ENCODE measurements around the gene RANBP9.

The RANBP9 gene

DNA sequence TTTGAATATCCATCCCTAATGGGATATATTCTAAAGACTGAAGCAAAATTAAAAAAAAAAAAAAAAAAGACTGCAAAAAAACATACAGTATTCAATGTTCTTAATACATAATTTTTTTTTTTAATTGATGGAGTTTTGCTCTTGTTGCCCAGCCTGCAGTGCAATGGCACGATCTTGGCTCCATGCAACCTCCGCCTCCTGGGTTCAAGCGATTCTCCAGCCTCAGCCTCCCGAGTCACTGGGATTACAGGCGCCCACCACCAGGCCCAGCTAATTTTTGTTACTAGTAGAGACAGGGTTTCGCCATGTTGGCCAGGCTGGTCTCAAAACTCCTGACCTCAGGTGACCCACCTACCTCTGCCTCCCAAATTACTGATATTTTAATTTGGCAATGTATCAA, 29.3 kb downstream of the RANBP9 start:
- peaks cover 25% of the 10 kb centered on the region for H3K4me1 ChIP-seq (ENCODE audit: low read depth, poor library complexity, severe bottlenecking)
- no peak overlapping the region for H3K4me2 ChIP-seq
- peaks cover 6% of the 10 kb centered on the region; the same call in 1 of the 2 replicates for H4K20me1 ChIP-seq (ENCODE audit: insufficient read depth)
- peaks cover 84% of the 10 kb centered on the region for H3K79me2 ChIP-seq (ENCODE audit: insufficient read depth, low read depth)
- no peak overlapping the region for H3K27ac ChIP-seq
- no peak overlapping the region for H3K4me3 ChIP-seq (IDR thresholded peaks at IDR 0.05; ENCODE audit: insufficient read depth, low read depth, low read length)
- no peaks in the 10 kb centered on the region for H3K36me3 ChIP-seq (ENCODE audit: insufficient read depth)
- H3K27me3 ChIP-seq (ENCODE audit: insufficient read depth, low read depth), result no peaks in the 10 kb centered on the region
- TF ChIP-seq CTCF (conservative IDR thresholded peaks at IDR 0.05; ENCODE audit: low read depth, low read length), result no peak
- H2AFZ ChIP-seq (ENCODE audit: low read depth), result no peak overlapping the region
- no peak overlapping the region for H3K9ac ChIP-seq

DNA sequence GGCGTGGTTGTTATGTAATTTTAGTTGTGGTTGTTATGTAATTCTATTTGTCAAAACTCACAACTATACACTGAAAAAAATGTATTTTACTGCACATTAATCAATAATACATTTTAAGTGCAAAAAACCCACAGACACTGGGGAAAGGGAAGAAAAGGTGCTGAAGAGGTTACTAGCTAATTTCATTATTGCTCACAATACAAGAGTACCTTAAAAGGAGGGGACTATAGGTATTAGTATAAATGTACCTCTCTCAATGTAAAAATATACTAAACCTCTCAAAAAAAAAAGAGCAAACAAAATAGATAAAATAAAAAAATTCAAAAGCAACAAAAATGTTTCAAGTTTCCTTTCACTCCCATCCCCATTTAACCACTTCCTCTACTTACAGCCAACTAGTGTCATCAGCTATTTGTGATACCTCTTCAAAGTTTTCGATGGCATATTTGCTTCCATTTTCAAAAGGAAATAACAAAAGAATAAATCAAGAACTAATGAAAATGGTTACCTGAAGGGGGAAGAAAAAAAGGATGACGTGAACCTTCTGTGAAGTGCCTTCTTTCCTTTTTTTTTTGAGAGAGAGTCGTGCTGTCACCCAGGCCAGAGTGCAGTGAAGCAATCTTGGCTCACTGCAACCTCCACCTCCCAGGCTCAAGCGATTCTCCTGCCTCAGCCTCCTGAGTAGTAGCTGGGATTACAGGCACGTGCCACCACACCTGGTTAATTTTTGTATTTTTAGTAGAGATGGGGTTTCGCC, 30.2 kb downstream of the RANBP9 start:
- no peaks in the 10 kb centered on the region for H3K27me3 ChIP-seq (ENCODE audit: insufficient read depth, low read depth)
- peaks cover 2% of the 10 kb centered on the region; the same call in 1 of the 2 replicates for H4K20me1 ChIP-seq (ENCODE audit: insufficient read depth)
- no peak overlapping the region for H3K27ac ChIP-seq
- no peak overlapping the region for H3K4me2 ChIP-seq
- no peak overlapping the region for H3K4me3 ChIP-seq (IDR thresholded peaks at IDR 0.05; ENCODE audit: insufficient read depth, low read depth, low read length)
- H3K4me1 ChIP-seq (ENCODE audit: low read depth, poor library complexity, severe bottlenecking), result peaks cover 16% of the 10 kb centered on the region
- H3K9ac ChIP-seq, result no peak overlapping the region
- TF ChIP-seq CTCF (conservative IDR thresholded peaks at IDR 0.05; ENCODE audit: low read depth, low read length), result no peak
- H3K79me2 ChIP-seq (ENCODE audit: insufficient read depth, low read depth), result peaks cover 84% of the 10 kb centered on the region
- no peaks in the 10 kb centered on the region for H3K36me3 ChIP-seq (ENCODE audit: insufficient read depth)
- H2AFZ ChIP-seq (ENCODE audit: low read depth), result no peak overlapping the region

DNA sequence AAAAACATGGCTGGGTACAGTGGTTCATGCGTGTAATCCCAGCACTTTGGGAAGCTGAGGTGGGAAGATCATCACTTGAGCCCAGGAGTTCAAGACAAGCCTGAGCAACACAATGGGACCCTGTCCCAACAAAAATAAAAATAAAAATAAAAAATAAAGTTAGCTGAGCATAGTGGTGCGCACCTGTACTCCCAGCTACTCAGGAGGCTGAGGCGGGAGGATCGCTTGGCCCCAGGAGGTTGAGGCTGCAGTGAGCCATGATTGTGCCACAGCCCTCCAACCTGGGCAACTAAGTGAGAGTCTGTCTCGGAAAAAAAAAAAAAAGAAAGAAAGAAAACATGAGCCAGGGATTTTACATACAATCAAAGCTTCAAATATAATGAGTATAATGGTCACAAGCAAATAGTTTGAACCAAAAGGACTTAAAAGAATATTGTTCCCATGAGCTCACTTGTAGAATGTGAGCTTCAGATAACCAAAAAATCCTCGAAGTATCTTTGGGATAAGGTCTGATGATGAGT, 31.1 kb downstream of the RANBP9 start:
- Histone ChIP-seq H3K4me1 (ENCODE audit: low read depth, poor library complexity, severe bottlenecking) (peaks cover 25% of the 10 kb centered on the region), H4K20me1 (ENCODE audit: insufficient read depth) (peaks cover 2% of the 10 kb centered on the region; the same call in 1 of the 2 replicates), H3K27ac (no peak overlapping the region), H3K27me3 (ENCODE audit: insufficient read depth, low read depth) (no peaks in the 10 kb centered on the region), H3K4me3 (IDR thresholded peaks at IDR 0.05; ENCODE audit: insufficient read depth, low read depth, low read length) (no peak overlapping the region), H2AFZ (ENCODE audit: low read depth) (no peak overlapping the region), H3K4me2 (no peak overlapping the region), H3K9ac (no peak overlapping the region), H3K79me2 (ENCODE audit: insufficient read depth, low read depth) (peaks cover 88% of the 10 kb centered on the region), H3K36me3 (ENCODE audit: insufficient read depth) (no peaks in the 10 kb centered on the region)
- TF ChIP-seq CTCF (conservative IDR thresholded peaks at IDR 0.05; ENCODE audit: low read depth, low read length), result no peak

DNA sequence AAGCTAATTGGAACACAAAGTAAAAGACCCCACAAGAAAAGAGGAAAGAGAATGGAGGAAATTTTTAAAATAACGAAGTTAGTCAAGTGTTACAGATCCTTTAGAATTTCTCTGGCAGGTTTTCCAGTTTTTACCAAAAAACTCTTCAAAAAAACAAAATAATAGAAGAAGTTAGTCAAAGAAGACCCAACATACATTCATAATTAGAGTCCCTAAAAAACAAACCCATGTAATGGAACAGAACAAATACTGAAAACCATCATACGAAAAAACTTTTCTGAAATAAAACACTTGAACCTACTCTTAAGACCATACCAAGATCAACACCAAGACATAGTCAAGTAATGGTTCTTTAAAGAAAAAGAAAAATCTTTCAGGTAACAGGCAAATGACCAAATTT, 31.6 kb downstream of the RANBP9 start:
- no peaks in the 10 kb centered on the region for H3K27me3 ChIP-seq (ENCODE audit: insufficient read depth, low read depth)
- H3K4me2 ChIP-seq, result no peak overlapping the region
- no peak overlapping the region for H2AFZ ChIP-seq (ENCODE audit: low read depth)
- no peaks in the 10 kb centered on the region for H3K36me3 ChIP-seq (ENCODE audit: insufficient read depth)
- TF ChIP-seq CTCF (conservative IDR thresholded peaks at IDR 0.05; ENCODE audit: low read depth, low read length), result no peak
- no peak overlapping the region for H3K9ac ChIP-seq
- peaks cover 30% of the 10 kb centered on the region for H3K4me1 ChIP-seq (ENCODE audit: low read depth, poor library complexity, severe bottlenecking)
- H3K79me2 ChIP-seq (ENCODE audit: insufficient read depth, low read depth), result peaks cover 88% of the 10 kb centered on the region
- H3K4me3 ChIP-seq (IDR thresholded peaks at IDR 0.05; ENCODE audit: insufficient read depth, low read depth, low read length), result no peak overlapping the region
- H4K20me1 ChIP-seq (ENCODE audit: insufficient read depth), result peaks cover 2% of the 10 kb centered on the region; the same call in 1 of the 2 replicates
- no peak overlapping the region for H3K27ac ChIP-seq

Data from KMS-11 (cell line).